ENCODE results near the gene CEP78.

The CEP78 gene

GRCh38 chr9:78311075-78311474 is 75.2 kb downstream of the CEP78 start:
- no peak for DNase-seq

- no peak for DNase-seq
These were observed 76.1 kb downstream of the CEP78 start for GRCh38 chr9:78311886-78312524.

- no peak for DNase-seq
These were observed 78.7 kb downstream of the CEP78 start for GRCh38 chr9:78314550-78314949.

- DNase-seq, result no peak
These were observed 79.3 kb downstream of the CEP78 start for GRCh38 chr9:78314953-78315870.

- no peak for DNase-seq
These were observed 80.5 kb downstream of the CEP78 start for GRCh38 chr9:78316166-78316892.

- no peak for DNase-seq
These were observed 83.5 kb downstream of the CEP78 start for GRCh38 chr9:78319197-78320029.

GRCh38 chr9:78320030-78320693 is 84.3 kb downstream of the CEP78 start:
- DNase-seq, result no peak

- no peak for DNase-seq
These were observed 85.1 kb downstream of the CEP78 start for GRCh38 chr9:78320875-78321496.

GRCh38 chr9:78321505-78321904 is 85.6 kb downstream of the CEP78 start:
- DNase-seq, result no peak

- no peak for DNase-seq
These were observed 88.3 kb downstream of the CEP78 start for GRCh38 chr9:78324068-78324650.

- no peak for DNase-seq
These were observed 88.8 kb downstream of the CEP78 start for GRCh38 chr9:78324682-78325081.

GRCh38 chr9:78325343-78325742 is 89.5 kb downstream of the CEP78 start:
- DNase-seq, result no peak

GRCh38 chr9:78325846-78326360 is 90.0 kb downstream of the CEP78 start:
- DNase-seq, result no peak

- DNase-seq, result no peak
These were observed 90.7 kb downstream of the CEP78 start for GRCh38 chr9:78326564-78326963.

Data from activated CD4-positive, CD25-positive, alpha-beta regulatory T cell (primary cell).